ENCODE measurements around the gene ADD2. TPM values are rescaled to one million over a fixed set of nuclear protein-coding genes. Genes with fewer than 3 reads are reported as not detected.

The ADD2 gene
- total RNA-seq, 1 donor from 2014 or later = 1.4 TPM

- no peak for TF ChIP-seq CTCF (IDR thresholded peaks at IDR 0.05)
- H3K36me3 ChIP-seq = no peaks in the 10 kb centered on the region
- no peak overlapping the region for H3K27ac ChIP-seq
- DNase-seq (no peak), ATAC-seq (no peak)
- H3K9me3 ChIP-seq = no peaks in the 10 kb centered on the region
- H3K4me3 ChIP-seq = no peak overlapping the region
- no peaks in the 10 kb centered on the region for H3K4me1 ChIP-seq
- intact Hi-C loops (cut with DNase I) = no loop called here
- H3K27me3 ChIP-seq = no peaks in the 10 kb centered on the region
These were observed 20.7 kb downstream of the ADD2 start for GRCh38 chr2:70747284-70747683.

GRCh38 chr2:70746094-70746974, 21.7 kb downstream of the ADD2 start:
- Histone ChIP-seq H3K4me3 (no peak overlapping the region), H3K27me3 (no peaks in the 10 kb centered on the region), H3K4me1 (no peaks in the 10 kb centered on the region), H3K27ac (no peak overlapping the region), H3K36me3 (no peaks in the 10 kb centered on the region), H3K9me3 (no peaks in the 10 kb centered on the region)
- TF ChIP-seq CTCF (IDR thresholded peaks at IDR 0.05) = no peak
- DNase-seq = no peak
- intact Hi-C loops (cut with DNase I) = no loop called here
- ATAC-seq = no peak

GRCh38 chr2:70745276-70745825, 22.6 kb downstream of the ADD2 start:
- Histone ChIP-seq H3K36me3 (no peaks in the 10 kb centered on the region), H3K4me3 (no peak overlapping the region), H3K27ac (no peak overlapping the region), H3K4me1 (no peaks in the 10 kb centered on the region), H3K9me3 (no peaks in the 10 kb centered on the region), H3K27me3 (no peaks in the 10 kb centered on the region)
- intact Hi-C loops (cut with DNase I) = no loop called here
- DNase-seq = no peak
- no peak for ATAC-seq
- TF ChIP-seq CTCF (IDR thresholded peaks at IDR 0.05) = no peak

- ATAC-seq = no peak
- TF ChIP-seq CTCF (IDR thresholded peaks at IDR 0.05) = no peak
- H3K36me3 ChIP-seq = no peaks in the 10 kb centered on the region
- no peaks in the 10 kb centered on the region for H3K4me1 ChIP-seq
- intact Hi-C loops (cut with DNase I) = no loop called here
- no peaks in the 10 kb centered on the region for H3K27me3 ChIP-seq
- H3K27ac ChIP-seq = no peak overlapping the region
- H3K4me3 ChIP-seq = no peak overlapping the region
- no peak for DNase-seq
- H3K9me3 ChIP-seq = no peaks in the 10 kb centered on the region
These were observed 23.6 kb downstream of the ADD2 start for GRCh38 chr2:70744397-70744796.

GRCh38 chr2:70743677-70744076, 24.3 kb downstream of the ADD2 start:
- no peaks in the 10 kb centered on the region for H3K4me1 ChIP-seq
- H3K27ac ChIP-seq = no peak overlapping the region
- H3K9me3 ChIP-seq = no peaks in the 10 kb centered on the region
- no peaks in the 10 kb centered on the region for H3K36me3 ChIP-seq
- DNase-seq = no peak
- no peaks in the 10 kb centered on the region for H3K27me3 ChIP-seq
- no peak overlapping the region for H3K4me3 ChIP-seq
- no peak for ATAC-seq
- intact Hi-C loops (cut with DNase I) = no loop called here
- no peak for TF ChIP-seq CTCF (IDR thresholded peaks at IDR 0.05)
